Amniotic stem cell (primary cell): ENCODE results near the gene DDX39B.
"Not testable (repeated sequence)": the region's sequence is repeated elsewhere in the genome, so short reads cannot be mapped to it uniquely, and the experiment has no call there.

Source experiments
- DNase-seq: peaks from one replicate; lab custom pipeline; 2025; lab: John Stamatoyannopoulos, UW

The DDX39B gene

DNA sequence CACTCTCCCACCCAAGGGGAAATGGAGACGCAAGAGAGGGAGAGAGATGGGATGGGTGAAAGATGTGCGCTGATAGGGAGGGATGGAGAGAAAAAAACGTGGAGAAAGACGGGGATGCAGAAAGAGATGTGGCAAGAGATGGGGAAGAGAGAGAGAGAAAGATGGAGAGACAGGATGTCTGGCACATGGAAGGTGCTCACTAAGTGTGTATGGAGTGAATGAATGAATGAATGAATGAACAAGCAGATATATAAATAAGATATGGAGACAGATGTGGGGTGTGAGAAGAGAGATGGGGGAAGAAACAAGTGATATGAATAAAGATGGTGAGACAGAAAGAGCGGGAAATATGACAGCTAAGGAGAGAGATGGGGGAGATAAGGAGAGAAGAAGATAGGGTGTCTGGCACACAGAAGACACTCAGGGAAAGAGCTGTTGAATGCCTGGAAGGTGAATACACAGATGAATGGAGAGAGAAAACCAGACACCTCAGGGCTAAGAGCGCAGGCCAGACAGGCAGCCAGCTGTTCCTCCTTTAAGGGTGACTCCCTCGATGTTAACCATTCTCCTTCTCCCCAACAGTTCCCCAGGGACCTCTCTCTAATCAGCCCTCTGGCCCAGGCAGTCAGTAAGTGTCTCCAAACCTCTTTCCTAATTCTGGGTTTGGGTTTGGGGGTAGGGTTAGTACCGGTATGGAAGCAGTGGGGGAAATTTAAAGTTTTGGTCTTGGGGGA lies 34.3 kb upstream of the DDX39B start:
- DNase-seq: no peak

- no peak for DNase-seq
Measured at GRCh38 chr6:31575335-31575901, 33.6 kb upstream of the DDX39B start, which contains the start of gene TNF. Gene TNF, plus strand, starts transcription at chr6:31575565. Its CDS starts 177 bp downstream, at chr6:31575742.

DNA sequence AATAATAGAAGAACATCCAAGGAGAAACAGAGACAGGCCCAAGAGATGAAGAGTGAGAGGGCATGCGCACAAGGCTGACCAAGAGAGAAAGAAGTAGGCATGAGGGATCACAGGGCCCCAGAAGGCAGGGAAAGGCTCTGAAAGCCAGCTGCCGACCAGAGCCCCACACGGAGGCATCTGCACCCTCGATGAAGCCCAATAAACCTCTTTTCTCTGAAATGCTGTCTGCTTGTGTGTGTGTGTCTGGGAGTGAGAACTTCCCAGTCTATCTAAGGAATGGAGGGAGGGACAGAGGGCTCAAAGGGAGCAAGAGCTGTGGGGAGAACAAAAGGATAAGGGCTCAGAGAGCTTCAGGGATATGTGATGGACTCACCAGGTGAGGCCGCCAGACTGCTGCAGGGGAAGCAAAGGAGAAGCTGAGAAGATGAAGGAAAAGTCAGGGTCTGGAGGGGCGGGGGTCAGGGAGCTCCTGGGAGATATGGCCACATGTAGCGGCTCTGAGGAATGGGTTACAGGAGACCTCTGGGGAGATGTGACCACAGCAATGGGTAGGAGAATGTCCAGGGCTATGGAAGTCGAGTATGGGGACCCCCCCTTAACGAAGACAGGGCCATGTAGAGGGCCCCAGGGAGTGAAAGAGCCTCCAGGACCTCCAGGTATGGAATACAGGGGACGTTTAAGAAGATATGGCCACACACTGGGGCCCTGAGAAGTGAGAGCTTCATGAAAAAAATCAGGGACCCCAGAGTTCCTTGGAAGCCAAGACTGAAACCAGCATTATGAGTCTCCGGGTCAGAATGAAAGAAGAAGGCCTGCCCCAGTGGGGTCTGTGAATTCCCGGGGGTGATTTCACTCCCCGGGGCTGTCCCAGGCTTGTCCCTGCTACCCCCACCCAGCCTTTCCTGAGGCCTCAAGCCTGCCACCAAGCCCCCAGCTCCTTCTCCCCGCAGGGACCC lies 32.6 kb upstream of the DDX39B start:
- DNase-seq: no peak

GRCh38 chr6:31573239-31574105 lies 31.7 kb upstream of the DDX39B start:
- DNase-seq: no peak

DNA sequence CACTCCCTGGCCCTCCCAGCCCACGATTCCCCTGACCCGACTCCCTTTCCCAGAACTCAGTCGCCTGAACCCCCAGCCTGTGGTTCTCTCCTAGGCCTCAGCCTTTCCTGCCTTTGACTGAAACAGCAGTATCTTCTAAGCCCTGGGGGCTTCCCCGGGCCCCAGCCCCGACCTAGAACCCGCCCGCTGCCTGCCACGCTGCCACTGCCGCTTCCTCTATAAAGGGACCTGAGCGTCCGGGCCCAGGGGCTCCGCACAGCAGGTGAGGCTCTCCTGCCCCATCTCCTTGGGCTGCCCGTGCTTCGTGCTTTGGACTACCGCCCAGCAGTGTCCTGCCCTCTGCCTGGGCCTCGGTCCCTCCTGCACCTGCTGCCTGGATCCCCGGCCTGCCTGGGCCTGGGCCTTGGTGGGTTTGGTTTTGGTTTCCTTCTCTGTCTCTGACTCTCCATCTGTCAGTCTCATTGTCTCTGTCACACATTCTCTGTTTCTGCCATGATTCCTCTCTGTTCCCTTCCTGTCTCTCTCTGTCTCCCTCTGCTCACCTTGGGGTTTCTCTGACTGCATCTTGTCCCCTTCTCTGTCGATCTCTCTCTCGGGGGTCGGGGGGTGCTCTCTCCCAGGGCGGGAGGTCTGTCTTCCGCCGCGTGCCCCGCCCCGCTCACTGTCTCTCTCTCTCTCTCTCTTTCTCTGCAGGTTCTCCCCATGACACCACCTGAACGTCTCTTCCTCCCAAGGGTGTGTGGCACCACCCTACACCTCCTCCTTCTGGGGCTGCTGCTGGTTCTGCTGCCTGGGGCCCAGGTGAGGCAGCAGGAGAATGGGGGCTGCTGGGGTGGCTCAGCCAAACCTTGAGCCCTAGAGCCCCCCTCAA lies 30.5 kb upstream of the DDX39B start, which contains the start of gene LTA:
TSS of gene LTA (plus strand) at position 249 of the 871 bp plus-strand sequence. CDS start at position 703, 454 bp downstream.
- no peak for DNase-seq

DNA sequence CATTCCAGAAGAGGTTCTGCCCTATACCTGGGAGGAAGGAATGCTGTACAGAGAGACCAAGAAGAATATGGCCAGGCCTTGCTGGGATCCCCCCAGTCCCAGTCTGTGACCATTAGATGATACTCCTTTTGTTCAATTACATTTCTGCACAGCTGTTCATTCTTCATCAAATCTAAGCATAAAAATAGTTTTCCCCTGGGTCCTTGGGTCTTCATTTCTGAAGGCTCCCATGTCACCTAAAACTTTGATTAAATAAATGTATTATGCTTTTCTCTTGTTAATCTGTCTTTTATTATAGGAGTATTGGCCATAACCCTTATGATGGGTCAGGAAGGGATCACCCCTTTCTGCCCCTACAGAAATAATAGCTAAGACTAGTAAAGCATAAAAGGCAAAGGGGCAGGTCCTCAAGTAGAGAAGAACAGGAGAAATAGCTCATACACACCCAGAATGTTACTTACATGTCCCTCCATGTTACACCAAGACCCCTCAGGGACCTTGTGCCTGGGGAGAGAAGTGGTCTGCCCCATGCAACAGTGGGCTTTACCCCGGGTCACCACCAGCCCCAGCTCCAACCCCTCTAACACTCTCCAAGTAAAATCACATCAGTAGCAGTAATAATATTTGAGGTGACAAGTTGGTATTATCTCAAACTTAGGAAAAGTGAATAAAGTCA lies 28.2 kb upstream of the DDX39B start:
- no peak for DNase-seq

DNA sequence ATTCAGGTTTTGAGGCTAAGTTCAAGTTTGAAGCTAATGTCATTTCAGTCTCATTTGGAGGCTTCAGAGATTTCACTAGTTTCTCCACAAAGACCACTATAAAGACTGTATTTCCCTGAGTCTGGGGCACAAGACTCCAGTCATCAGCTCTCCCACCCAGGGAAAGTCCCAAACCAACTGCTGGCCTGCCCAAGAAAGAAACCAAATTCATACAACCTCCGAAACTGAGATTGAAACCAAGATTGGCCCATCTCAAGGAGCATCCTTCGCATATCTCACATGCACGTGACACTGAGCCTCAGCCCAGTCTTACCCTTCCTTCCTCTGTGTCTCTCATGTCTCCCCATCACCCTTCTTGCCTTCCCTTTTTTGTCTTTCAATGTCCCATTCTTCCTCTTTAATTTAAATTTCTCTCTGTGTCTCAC lies 26.7 kb upstream of the DDX39B start:
- DNase-seq: no peak

DNA sequence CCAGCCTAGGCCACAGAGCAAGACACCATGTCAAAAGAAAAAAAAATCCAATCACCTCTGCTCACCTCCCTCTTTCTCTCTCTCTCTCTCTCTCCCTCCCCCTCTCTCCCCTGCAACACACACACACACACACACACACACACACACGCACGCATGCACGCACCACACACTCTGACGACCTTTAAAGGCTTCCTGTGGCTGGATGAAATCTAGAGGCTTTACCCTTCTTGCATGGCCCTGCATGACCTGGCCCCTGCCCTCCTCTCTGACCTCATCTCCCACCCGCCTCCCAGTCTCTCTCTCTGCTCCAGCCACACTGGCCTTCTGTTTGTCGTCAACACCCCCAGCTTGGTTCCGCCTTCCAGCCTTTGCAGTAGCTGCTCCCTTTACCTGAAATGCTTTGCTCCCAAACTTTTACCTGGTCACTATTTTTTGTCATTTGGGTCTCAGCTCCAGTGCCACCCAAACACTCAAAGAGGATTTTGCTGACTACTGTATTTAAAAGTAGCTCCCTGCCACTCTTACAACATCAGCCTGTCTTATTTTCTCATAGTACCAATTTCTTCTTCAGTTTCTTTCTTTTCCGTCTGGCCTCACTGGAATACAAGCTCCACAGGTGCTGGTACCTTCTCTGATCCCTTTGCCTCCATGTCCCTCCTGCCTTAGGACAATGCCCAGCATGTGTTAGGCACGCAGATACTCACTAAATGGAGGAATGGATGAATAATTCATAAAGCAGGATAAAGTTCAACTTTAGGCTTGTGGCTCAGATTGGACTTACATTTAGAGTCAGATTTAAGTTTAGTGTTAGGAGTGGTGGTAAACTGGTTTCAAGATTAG lies 25.9 kb upstream of the DDX39B start:
- DNase-seq: no peak

- no peak for DNase-seq
Measured at GRCh38 chr6:31560697-31561058, 18.9 kb upstream of the DDX39B start.

DNA sequence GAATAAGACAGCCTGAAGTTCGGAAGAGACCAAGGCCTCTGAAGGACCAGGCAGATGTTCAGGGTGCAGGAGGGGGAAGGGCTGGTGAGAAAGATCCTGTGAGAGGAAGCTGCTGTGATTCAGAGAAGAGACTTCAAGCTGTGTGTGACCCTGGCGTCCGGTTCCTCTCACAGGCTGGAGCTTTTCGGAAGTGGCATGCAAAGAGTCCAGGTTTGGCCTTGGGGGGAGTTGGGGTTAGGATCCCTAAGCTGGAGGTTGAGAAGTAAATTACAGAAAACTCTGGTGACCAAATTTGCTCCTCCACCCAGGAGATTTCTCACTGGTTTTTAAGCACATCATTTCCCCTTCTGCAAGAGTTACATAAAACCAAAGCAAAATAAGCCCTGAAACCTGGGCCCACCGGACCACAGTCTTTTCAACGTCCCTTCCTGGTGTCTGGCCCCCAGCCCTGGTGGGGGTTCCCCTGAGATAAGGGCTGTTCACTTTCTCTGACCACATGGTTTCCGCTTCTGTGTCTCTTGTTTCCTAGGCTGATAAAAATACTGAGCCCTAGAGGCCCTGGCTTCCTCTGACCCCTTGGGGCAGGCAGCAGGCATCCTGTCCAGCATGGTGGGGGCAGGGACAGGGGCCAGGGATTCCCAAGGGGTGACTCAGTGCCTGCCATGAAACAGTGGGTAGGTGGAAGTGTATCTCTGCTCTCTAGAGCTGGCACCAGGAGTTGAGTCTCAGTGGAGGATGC lies 18.3 kb upstream of the DDX39B start:
- DNase-seq: no peak

- no peak for DNase-seq
Measured at GRCh38 chr6:31559606-31559957, 17.8 kb upstream of the DDX39B start.

DNA sequence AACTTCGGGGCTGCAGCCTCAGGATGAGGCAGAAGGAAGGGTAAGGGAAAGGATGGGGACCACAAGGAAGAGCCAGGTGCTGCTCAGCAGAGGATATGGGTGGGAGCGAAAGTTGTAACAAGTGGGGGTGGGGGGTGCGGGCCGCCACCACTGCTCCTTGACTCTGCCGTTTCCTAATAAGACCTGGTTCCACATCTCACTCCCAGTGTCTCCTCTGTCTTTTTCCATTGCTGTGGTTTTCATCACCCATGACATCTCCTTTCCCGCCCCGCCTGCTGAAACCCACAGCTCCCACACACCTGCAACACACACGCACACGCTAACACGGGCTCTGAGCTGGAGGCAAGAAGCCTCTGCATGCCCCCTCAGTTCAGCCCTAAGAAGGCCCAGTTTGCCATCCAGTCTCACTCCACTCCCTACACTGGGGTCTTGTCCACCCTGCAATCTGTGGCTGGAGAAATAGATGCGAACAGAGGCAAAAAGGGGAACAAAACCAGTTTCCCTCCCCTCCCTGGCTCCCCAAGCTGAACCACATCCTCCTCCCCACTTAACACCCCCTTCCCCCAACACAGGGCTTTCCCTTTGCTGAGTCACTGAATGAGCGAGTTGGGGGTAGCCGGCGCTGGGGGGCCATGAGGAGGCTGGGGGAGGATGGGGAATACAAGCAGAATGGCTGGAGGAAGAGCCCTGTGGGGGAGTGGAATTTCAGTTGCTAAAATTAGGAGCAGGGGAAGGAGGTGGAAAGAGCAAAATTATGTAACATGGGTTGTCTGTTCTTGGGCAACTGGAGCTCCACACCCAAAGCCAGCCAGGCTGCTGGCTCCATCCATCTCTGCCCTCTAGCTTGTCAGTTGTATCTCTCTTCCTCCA lies 17.1 kb upstream of the DDX39B start:
- no peak for DNase-seq

DNA sequence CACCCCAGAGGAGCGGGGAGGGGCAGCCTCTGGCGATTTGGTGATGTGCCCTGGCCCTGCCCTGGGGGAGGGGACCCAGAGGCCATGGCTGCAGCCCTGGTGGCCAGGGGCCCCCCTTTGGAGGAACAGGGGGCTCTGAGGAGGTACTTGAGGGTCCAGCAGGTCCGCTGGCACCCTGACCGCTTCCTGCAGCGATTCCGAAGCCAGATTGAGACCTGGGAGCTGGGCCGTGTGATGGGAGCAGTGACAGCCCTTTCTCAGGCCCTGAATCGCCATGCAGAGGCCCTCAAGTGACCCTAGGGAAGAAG lies 16.5 kb upstream of the DDX39B start:
- DNase-seq: no peak

DNA sequence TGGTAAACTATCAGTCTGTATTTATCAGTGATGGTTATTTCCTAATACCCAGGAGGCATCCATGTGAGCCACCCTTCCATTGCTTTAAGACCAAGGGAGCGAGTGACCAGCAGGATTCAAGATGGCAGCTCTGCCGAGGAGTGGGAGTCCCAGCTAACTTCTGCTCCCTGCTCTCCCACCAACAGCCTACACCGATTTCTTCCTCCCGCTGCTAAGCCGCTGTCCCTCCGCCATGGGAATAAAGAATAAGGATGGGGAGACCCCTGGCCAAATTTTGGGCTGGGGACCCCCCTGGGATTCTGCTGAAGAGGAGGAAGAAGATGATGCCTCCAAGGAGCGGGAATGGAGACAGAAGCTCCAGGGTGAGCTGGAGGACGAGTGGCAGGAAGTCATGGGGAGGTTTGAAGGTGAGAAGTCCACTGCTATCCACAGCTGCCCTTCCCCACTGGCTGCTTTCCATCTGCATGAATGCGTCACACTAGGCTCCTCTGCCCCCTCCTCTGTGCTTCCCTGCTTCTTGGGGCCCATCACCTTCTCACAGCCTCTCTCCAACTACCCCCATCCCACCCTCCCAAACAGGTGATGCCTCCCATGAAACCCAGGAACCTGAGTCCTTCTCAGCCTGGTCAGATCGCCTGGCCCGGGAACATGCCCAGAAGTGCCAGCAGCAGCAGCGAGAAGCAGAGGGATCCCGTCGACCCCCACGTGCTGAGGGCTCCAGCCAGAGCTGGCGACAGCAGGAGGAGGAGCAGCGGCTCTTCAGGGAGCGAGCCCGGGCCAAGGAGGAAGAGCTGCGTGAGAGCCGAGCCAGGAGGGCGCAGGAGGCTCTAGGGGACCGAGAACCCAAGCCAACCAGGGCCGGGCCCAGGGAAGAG lies 15.9 kb upstream of the DDX39B start:
- no peak for DNase-seq

GRCh38 chr6:31556307-31556706 lies 14.5 kb upstream of the DDX39B start:
- DNase-seq: no peak

DNA sequence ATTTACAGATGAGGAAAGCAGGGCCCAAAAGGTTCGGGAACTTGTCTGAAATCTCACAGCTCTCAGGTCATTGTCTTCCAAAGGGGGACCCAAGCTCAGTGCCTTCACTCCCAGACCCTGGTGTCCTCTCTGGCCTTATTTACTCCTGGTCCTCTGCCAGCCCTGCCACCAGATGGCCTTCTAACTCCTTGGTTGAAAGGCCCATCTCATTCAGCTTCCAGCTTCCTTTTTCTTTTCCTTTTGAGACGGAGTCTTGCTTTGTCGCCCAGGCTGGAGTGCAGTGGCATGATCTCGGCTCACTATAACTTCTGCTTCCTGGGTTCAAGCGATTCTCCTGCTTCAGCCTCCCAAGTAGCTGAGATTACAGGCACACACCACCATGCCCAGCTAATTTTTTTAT lies 9.6 kb upstream of the DDX39B start:
- not testable (repeated sequence) for DNase-seq

DNA sequence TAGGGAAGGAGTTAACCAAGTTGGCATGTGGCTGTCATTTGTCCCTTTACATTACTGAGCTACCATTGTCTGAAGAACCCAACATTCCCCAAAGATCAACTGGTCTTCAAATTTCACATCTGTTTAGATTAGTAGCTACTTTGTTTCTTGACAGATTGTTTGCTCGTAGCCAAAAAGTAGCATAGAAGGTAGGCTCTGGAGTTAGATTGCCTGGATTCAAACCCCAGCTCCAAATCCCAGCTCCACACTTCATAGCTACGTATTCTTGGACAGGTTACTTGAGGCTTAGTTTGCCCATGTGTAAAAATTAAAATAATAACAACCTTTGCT lies 6.7 kb upstream of the DDX39B start:
- no peak for DNase-seq
